C4-2B (cell line): ENCODE results near the gene RASA3.

ENCODE experiments used
- ZFX ChIP-seq: fragments of 450-650 bp; IDR thresholded peaks from 2 replicates; pipeline ENCODE4 v1.6.1; 2017
- TF ChIP-seq, protein P1 (sequence below): fragments of 450-650 bp; conservative IDR thresholded peaks from 2 replicates; pipeline ENCODE4 v1.5.1; 2017; ENCODE audit warnings: mild to moderate bottlenecking

DNA sequence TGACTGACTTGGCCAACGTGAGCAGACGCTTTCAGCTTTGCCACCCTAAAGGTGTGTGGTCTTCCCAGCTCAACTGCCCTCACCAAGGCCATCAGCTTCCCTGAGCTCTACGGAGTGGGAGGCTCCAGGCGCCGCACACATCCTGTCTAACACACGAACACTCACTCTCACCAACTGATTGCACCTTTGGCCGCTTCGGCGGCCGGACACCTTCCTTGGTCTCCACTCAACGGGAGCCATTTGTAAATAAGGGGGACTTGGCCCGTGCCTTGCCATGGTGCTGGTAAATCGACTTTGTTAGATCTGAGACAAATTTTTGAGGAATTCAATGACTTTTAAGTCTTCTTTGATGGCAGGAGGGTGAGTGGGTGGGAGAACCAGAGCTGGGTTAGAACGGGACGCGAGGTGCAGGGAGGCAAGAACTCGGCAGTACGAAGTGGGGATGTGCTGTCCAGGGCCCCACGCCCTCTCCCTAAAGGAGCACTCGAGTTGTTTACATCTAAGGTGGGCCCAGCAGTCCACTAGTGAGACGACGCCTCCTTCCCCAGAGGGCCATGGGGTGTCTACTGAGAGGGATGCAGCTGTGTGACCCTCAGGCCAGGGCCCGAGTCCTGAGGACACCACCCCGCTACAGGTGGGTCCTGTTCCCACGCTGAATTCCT lies 163.0 kb downstream of the RASA3 start:
- TF ChIP-seq, protein P1, sequence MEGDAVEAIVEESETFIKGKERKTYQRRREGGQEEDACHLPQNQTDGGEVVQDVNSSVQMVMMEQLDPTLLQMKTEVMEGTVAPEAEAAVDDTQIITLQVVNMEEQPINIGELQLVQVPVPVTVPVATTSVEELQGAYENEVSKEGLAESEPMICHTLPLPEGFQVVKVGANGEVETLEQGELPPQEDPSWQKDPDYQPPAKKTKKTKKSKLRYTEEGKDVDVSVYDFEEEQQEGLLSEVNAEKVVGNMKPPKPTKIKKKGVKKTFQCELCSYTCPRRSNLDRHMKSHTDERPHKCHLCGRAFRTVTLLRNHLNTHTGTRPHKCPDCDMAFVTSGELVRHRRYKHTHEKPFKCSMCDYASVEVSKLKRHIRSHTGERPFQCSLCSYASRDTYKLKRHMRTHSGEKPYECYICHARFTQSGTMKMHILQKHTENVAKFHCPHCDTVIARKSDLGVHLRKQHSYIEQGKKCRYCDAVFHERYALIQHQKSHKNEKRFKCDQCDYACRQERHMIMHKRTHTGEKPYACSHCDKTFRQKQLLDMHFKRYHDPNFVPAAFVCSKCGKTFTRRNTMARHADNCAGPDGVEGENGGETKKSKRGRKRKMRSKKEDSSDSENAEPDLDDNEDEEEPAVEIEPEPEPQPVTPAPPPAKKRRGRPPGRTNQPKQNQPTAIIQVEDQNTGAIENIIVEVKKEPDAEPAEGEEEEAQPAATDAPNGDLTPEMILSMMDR, result no peak
- no peak for TF ChIP-seq ZFX
